Hippocampal formation (tissue), 2 donors: ENCODE measurements around the gene WDR20.

ENCODE experiments used
- DNase-seq, 2 donors: peaks; one replicate each; lab custom pipeline; 2025; lab: John Stamatoyannopoulos, UW

WDR20 gene

DNA sequence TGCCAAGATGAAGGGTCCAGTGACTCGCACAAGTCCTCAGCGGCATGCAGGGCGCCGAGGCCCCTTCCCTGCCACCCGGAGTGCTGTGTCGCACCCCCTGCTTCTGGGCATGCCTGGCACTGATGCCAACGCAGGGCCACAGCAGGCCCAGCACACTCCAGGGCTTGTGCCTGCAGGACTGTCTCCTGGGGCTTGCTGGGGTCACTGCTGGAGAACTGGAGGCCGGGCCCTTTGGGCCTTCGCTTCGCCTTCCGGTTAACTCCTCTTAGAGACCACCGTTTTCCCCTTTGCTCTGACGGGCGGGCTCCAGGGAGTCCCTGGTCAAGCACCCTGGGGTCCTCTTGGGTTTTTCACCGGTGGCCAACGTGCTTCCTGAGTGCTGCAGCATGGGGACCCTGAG is 79.6 kb downstream of the WDR20 start:
- no peak for DNase-seq

GRCh38 chr14:102220031-102220430 is 80.3 kb downstream of the WDR20 start:
- no peak for DNase-seq

DNA sequence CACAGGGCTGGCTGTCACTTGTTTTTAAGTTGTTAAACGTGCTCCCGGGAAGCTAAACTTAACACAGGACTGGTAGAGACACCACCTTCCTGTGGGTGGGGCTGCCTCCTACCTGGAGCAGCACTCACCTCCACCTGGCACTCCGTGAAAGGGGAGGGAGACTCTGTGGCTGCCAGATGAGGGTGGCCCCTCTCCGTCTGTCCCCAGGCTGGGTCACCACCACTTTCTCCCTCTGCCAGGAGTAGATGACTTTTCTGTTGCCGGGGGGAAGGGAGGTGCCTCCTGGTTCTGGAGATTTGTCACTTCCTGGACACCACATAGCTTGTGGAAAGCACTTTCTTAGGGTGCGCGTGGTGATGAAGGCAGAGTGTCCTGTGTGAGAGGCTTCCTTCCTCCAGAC is 81.3 kb downstream of the WDR20 start:
- DNase-seq = no peak

GRCh38 chr14:102222009-102222575 is 82.4 kb downstream of the WDR20 start:
- no peak for DNase-seq

- DNase-seq = no peak
These were observed 83.1 kb downstream of the WDR20 start for GRCh38 chr14:102222751-102223150.

GRCh38 chr14:102223682-102224081 is 84.0 kb downstream of the WDR20 start:
- no peak for DNase-seq

GRCh38 chr14:102225386-102225785 is 85.7 kb downstream of the WDR20 start:
- DNase-seq = no peak

- no peak for DNase-seq
These were observed 86.2 kb downstream of the WDR20 start for GRCh38 chr14:102225936-102226335.

DNA sequence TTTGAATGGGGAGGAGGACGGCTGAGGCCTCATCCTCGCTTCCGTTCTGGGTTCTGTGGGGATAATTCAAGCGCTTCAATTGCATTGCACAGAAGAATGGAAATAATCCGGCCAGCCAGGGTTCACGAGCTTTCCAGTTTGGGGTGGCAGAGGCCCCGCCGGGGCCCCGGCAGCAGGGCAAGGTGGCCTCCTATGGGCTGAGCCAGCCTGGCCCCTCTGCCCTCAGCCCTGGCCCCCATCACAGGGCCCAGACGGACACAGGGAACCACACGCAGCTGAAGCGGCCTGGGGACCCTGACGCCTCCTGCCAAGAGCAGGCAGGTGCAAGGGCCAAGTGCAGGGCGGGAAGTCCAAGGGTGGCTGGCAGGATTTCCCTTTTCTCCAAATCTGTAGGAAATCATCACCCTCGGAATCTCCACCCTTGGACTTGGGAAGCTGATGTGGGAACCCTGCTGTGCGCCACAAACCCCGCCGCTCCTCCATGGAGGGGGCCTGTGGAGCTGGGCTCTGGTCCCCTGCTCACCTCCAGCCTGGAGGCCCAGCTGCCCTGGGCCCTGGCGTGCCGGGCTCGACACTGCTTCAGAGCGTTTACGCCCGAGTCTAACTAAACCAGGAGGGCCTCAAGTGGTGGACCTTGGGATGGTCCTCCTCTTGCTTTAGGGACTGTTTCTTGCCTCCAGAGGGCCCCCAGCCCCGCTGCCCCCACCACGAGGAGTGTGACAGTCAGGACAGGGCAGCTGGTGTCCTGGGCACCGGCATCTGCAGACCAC is 86.8 kb downstream of the WDR20 start:
- no peak for DNase-seq

DNA sequence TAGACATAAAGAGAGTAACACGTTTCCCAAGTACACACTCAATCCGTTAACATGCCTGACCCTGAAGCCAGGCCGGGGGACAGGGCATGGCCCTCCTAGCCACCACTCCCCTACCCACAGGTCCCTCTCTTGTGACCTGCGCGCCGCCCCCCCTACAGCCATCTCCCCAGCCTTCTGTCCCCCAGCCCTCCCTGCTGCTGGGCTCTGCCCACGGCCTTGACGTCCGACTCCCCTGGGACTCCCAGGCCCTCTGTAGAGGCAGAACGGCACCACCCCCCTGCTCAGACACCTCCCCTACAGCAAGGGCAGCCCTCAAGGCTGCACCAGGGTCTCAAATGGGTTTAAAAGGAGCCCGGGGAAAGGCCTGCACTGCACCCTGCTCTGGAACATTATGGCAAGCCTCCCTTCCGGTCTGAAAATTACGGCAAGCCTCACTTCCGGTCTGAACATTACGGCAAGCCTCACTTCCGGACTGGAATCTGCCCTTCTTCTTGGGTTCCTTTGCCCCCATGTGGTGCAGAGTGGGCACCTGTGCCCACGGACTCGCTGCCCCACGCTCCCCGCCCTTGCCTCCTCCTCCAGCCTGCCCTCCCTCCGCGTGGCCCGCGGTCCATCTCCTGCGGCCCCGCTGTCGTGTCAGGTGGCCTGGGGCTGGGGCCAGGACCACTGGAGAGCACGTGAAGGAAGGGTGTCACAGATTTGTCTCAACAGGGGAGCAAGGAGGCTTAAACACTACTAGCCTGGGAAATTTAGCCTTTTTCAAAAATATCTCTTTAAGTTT is 87.7 kb downstream of the WDR20 start:
- no peak for DNase-seq

- no peak for DNase-seq
These were observed 89.5 kb downstream of the WDR20 start for GRCh38 chr14:102229071-102229738.

GRCh38 chr14:102229739-102230092 is 90.0 kb downstream of the WDR20 start:
- no peak for DNase-seq

GRCh38 chr14:102230481-102231210 is 90.9 kb downstream of the WDR20 start:
- DNase-seq = no peak

DNA sequence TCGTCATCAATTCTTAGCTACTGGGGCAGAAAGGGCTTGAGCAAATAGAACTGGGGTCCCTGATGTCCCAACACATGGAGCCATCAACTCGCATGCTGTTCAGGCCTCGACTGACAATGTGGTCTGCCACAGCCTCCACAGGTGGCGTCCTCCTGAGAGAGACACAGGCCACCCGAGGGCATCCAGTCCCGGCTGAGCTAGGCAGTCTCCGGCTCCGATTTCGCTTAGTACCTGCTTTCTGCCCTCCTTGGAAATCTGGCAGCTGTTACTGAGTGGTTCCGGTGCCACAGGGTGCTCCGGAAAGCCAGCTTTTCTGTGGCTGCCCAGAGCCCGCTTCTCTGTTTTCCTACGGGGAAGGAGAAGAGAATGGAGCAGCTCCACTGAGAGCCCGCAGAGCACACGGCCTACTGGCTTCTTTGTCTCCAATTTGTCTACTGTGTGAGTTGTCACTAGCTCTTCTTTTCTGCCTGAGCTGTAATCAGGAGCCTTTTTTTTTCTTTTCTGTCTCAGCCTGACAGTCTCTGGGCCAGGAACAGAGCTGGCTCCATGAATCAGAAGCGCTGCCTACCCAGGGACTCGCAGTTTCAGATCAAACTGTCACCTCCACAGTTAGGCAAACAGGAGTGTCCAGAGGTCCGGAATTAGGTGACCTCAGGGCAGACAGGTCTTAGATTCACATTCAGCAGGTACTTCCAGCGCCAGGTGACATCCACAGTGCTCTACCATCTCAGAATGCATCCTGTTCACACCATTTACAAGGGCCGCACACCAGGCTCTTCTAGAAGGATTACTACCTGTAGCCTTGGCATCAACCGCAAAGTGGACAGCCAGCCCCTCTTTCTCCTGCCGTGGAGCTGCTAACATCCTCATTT is 92.0 kb downstream of the WDR20 start:
- DNase-seq = no peak

DNA sequence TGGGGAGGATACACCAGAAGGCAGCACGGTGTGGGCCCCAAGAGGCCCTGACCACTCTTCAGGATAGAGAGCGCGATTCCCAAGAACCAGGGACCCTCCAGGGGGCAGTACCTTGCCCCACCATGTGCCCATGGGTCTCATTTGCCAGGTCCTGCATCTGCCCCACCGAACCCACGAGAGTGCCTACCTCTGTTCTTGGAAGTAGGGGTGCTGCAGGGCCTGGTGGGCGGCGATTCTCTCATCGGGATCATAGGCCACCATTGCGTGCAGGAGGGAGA is 92.6 kb downstream of the WDR20 start:
- DNase-seq = no peak

DNA sequence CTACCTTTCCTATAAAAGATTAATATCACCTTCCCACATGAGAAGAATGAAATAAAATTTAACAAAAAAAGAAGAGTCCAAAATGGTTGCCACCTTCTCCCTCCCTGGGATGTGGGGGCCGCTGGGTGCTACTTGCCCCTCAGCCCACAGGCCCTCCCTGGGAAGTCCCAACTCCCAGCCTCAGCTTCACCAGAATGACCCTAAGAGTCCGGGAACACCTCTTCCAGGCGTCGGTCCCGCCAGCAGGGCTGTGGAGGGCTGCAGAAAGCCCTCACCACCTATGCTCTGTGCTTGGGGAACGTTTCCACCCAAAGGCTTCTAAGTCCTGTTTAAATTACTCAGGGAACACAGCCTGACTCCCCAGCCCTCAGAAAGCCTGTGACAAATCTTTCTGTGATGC is 93.4 kb downstream of the WDR20 start:
- no peak for DNase-seq

DNA sequence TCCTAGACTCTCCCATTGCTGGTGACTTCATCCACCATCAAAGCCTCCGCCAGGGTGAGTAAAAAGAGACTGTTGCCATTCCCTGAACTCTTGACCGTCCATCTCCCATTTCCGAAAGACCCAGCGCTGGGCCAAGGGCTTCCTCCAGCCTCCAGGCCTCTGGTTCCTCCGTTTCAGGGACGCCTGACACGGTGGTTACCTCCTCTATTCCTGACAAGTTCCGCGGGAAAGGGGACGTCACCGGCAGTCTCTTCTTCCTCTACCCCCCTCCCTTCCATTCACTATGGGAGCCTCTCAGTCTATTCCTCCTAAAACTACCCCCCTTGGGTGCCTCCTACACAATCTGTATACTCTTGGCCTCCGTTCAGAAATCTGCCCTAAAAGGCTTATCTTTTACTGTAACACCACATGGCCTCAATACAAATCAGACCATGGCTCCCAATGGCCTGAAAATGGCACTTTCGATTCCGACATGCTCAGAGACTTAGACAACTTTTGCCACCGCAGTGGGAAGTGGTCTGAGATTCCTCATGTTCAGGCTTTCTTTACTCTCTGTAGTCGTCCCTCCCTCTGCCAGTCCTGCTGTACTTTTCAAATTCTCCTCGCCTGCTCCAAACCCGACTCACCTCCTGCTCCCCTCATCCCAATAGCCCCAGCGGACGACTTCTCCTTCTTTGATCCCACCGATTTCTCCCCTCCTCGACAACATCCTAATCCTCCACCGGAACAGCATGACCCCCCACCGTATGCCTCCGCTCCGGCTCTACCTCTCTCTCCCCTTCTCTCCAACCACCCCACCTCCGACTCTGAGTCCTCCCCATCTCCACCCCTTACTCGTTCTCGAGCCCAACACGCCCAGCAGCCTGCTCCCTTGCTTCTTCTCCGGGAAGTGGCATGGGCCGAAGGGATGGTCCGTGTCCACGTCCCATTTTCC is 94.9 kb downstream of the WDR20 start:
- no peak for DNase-seq

DNA sequence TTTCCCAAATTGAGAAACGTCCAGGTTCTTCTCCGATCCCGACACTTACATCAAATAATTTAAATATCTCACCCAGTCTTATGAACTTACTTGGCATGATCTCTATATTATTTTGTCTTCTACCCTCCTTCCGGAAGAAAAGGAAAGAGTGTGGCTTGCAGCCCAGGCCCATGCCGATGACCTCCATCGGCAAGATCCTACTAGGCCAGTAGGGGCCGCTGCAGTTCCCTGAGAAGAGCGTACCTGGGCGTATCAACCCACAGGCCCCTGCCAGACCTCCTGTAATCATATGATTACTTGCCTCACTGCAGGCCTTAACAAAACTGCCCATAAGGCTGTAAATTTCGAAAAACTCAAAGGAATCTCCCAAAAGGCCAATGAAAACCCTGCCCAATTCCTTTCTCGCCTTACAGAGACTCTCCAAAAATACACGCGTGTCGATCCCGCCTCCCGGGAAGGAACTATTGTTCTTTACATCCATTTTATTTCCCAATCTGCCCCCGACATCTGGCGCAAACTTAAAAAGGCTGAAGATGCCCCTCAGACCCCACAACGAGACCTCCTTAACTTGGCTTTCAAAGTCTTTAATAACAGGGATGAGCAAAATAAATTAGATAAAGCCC is 95.7 kb downstream of the WDR20 start:
- DNase-seq = peak; percentile 41 to 49

- DNase-seq = no peak
These were observed 96.3 kb downstream of the WDR20 start for GRCh38 chr14:102236026-102236425.

GRCh38 chr14:102238131-102238530 is 98.4 kb downstream of the WDR20 start:
- DNase-seq = no peak
